Measurements from ENCODE around the gene ADIG. TPM values are rescaled to one million over a fixed set of nuclear protein-coding genes. Genes with fewer than 3 reads are reported as not detected.
"Not testable (repeated sequence)": the region's sequence is repeated elsewhere in the genome, so short reads cannot be mapped to it uniquely, and the experiment has no call there.

ADIG gene
- total RNA-seq, 1 donor from 2014 or later: not detected

DNA sequence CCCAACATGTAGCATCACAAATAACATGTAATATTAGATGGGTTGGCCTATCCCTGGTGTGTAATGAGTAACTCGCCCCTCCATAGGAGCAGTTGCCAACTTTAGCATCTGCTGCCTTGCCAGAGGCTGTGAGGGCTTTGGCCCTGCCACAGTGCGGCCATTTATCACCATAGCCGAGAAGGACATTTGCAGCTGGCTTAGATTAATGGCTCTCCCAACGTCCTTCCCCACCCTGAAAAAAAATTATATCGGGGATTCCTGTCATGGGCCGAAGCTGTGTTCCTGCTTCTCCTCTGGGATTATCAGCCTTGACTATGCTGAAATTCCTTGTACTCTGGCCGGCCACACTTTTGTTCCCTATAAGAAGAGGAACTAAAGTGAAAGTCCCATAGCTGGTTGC, 7.6 kb upstream of the ADIG start:
- DNase-seq: peak; percentile 67

GRCh38 chr20:38579219-38579910, 1.6 kb upstream of the ADIG start:
- DNase-seq: no peak

DNA sequence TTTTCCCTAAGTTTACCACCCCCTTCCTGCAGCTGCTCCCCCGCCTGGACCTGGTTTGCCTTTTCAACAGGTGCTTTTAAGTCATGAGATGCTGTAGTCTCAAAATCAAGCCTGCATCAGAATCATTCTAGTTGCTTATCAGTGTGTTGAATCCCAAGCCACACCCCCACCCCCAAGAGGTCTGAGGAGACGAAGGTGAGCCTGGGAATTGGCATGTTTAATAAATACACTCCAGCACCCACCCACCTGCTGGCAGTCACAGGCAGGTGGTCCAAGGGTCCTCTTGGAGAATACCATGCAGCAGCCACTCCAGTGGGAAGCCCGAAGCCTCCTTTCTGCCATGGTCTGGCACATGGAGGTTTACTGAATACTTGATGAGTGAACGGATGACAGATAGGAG, 1.1 kb upstream of the ADIG start:
- DNase-seq: no peak

DNA sequence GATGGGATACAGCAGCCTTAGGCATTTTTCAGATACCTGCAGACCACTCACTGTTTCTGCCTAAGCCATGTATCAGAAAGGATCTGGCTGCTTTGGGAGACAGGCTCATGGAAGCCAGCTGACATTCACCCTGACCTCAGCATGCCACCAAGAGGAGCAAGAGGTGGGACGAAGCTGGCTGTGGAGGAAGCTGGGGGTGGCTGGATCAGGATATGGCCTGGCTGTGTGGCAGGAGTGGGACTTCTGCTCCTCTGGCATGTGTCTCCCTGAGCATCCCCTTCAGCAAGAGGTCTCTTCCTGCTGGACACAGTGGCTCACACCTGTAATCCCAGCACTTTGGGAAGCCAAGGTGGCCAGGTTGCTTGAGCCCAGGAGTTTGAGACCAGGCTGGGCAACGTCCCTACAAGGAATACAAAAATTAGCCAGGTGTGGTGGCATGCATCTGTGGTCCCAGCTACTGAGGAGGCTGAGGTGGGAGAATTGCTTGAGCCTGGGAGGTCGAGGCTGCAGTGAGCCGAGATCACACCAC, 897 bp downstream of the ADIG start:
- no peak for DNase-seq

- DNase-seq: no peak
Observed at GRCh38 chr20:38583306-38583705, 2.3 kb downstream of the ADIG start.

GRCh38 chr20:38584099-38584763, 3.2 kb downstream of the ADIG start:
- no peak for DNase-seq

GRCh38 chr20:38585404-38586180, 4.6 kb downstream of the ADIG start:
- DNase-seq: no peak

- DNase-seq: no peak
Observed at GRCh38 chr20:38586181-38586525, 5.2 kb downstream of the ADIG start.

- DNase-seq: no peak
Observed at GRCh38 chr20:38588303-38588702, 7.3 kb downstream of the ADIG start.

GRCh38 chr20:38589351-38589750, 8.4 kb downstream of the ADIG start:
- no peak for DNase-seq

DNA sequence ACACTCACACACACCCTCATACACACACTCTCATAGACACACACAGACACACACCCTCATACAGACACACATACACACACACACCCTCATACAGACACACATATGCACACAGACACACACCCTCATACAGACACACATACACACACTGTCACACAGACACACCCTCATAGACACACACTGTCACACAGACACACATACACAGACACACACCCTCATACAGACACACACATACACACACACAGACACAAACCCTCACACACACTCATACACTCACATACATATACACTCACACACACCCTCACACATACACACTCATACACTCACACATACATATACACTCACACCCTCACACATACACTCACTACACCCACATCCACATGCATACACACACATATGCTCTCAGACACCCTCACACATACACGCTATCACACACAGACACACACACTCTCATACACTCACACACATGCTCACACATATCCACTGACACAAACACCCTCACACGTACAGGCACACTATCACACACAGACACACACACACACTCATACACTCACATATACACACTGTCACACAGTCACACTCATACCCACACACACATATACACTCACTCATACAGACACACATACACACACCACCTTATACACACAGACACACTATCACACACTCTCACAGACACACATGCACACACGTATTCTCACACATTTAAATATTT, 9.1 kb downstream of the ADIG start:
- DNase-seq: no peak

DNA sequence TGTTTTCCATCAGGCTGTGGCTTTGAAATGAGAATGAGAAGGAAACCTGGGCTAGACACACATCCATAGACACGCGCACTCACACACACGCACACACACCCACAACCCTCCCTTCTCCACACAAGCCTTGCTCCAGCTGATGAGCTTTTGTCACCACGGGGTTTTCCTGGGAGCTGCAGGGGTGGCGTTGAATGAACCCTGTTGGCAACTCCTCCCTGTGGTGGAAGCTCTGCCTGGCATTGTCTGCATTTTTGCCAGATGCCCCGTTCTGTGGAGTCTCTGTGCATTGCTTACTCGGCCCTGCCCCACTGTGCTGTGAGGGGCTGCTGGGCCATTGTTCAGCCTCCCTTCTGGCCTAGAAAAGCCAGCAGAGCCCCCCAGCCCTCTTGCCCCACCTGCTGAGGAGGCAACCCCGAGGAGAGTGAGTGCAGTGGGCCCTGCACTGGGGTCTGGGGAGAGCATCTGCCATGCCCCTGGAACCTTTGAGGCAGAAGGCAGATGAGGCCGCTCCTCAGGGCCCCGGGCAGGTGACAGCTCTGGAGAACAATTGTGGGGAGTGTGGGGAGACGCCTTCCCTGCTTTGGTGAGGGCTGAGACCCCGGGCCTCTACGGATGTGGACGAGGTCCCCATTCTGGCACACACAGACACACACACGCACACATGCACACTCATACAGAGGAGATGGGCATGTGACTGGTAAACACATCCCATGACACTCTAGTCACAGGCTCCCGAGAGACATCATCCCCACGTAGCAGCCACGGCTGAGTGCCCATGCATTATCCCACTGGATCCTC, 9.9 kb downstream of the ADIG start:
- DNase-seq: no peak

DNA sequence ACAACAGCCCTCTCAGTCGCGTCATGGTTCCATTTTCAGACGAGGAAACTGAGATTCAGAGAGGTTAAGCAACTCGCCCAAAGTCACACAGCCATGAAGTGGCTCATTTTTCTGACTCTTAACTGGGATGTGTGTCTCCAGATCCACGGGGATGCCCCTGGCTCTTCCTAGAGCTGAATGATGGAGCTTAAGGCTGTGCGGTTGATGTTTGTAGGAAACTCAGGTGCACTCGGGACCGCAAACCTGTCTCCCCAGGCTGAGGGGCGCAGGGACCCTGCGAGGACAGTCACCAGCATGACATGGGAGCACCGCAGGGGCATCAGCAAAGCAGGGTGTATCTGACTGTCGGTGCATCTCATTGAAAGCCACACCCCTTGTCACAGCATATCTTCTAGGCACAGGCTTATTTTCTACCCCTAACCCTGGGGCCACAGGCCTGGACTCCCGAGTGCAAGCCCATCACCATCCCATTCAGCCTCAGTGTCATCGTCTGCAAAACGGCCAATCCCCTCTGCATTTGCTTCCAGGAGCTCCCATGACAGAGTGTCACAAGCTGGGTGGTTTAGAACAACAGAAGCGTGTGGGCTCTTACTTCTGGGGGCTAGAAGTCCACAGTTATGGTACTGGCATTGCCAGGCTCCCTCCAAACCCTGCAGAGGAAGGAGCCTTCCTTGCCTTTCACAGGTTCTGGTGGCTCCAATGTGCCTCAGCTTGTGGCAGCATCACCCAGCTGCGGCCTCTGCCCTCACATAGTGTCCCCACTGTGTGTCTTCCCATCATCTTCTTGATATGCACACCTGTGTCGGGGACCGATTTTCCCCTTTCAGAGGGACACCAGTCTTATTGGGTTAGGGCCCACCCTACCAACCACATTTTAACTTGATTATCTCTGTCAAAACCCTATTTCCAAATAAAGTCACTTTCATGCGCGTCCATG, 10.7 kb downstream of the ADIG start:
- no peak for DNase-seq

GRCh38 chr20:38592411-38592790, 11.4 kb downstream of the ADIG start:
- not testable (repeated sequence) for DNase-seq

GRCh38 chr20:38594281-38594680, 13.3 kb downstream of the ADIG start:
- DNase-seq: not testable (repeated sequence)

- DNase-seq: not testable (repeated sequence)
Observed at GRCh38 chr20:38595886-38596285, 14.9 kb downstream of the ADIG start.

GRCh38 chr20:38599410-38599882, 18.4 kb downstream of the ADIG start:
- no peak for DNase-seq

DNA sequence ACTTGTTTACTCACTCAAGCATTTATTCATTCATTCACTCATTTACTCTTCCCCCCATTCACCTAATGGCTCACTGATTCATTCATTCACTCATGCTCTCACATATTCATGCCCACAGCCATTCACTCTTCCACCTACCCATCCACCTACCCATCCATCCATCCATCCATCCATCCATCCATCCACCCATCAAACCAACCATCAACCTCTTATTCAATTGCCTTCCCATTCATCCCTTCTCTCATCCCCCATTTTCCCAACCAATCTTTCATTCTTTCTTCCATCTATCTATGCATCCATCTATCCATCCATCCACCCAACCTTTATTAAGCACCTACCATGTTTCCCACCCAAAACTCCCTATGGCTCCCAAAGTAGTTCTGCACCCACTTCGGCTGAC, 19.1 kb downstream of the ADIG start:
- no peak for DNase-seq

DNA sequence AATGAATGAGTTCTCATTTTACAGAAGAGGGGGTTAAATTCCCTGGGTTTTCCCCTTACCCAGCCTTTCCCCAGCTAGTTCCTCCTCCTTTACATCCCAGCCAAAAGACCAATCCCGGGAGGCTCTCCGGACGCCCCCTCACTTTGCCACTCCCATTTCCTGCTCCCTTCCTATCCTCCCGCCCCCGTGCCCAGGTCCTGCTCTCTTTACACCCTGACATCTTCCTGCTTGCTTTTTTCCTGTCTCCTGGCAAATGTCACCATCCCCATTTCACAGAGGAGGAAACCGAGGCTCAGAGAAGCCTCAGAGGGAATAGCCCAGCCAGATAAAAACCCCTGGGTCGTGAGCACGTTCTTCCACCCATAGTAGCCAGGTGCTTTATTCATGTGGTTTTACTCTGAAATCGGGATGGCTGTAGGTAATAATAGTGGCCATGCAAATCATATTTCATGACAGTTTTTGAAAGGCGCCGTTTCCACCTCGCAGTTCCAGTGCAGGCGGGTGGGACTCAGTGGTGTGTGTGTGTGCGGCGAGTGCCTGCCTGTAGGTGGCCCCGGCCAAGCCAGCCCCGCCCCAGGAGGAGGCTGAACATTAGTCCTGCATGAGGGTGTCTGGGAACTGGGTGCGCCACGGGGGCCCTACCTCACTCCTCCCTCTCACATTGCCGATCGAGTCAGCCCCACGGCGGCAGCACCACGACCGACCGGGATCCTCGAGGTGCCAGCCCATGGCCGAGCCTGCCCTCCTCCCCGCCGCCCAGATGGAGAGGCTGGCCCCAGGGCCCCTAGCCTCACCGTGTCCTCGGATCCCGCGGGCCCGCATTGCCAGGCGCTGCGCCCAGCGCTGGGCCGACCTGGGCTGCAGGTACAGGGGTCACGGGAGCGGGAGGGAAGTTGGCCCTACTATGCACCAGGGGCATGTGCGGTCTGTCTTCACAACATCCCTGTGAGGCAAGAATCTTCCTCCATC, 20.5 kb downstream of the ADIG start, which contains the start of gene ARHGAP40:
ARHGAP40 (plus strand) TSS at position 594 of the 969 bp plus-strand sequence.
- no peak for DNase-seq

Measured in skin of body (tissue), 2 donors.